PC-3 (cell line): ENCODE results near the gene ARF3.

Experiments
- CTCF ChIP-seq: fragments of 300-600 bp; sonication (generic); conservative IDR thresholded peaks from 2 replicates; pipeline ENCODE4 v1.5.1; 2017; ENCODE audit warnings: antibody characterized with exemption, low read depth, mild to moderate bottlenecking, low read length
- EZH2 ChIP-seq: fragments of 300-600 bp; sonication (generic); IDR thresholded peaks from one replicate; pipeline ENCODE4 v1.6.1; 2017; ENCODE audit warnings: antibody characterized with exemption, mild to moderate bottlenecking, low read length; ENCODE audit not compliant: unreplicated experiment

- TF ChIP-seq CTCF (no peak), EZH2 (no peak)
Observed at GRCh38 chr12:48998497-48999353, 41.4 kb upstream of the ARF3 start.
